Esophagus squamous epithelium (tissue), 5 donors: Measurements from ENCODE around the gene GPRIN2. TPM values are rescaled to one million over a fixed set of nuclear protein-coding genes. Genes with fewer than 3 reads are reported as not detected.

ENCODE experiments used
- DNase-seq: peaks from one replicate; lab custom pipeline; 2025; lab: John Stamatoyannopoulos, UW
- H3K27ac ChIP-seq, 4 donors: fragments of 200-600 bp; sonication (generic); one replicate each; pipeline ENCODE4 v1.5.1; 2016 to 2019; ENCODE audit warnings: mild to moderate bottlenecking in 1 of 4
- H3K27me3 ChIP-seq, 4 donors: fragments of 200-600 bp; sonication (generic); 1 replicate in 3 of 4; 2 replicates in 1 of 4; pipeline versions ENCODE4 v1.5.1 to v1.6.0; 2017 to 2021; ENCODE audit warnings: antibody characterized with exemption in 1 of 4
- H3K36me3 ChIP-seq, 3 donors: fragments of 200-600 bp; sonication (generic); one replicate each; pipeline ENCODE4 v1.5.1; 2016 to 2019
- H3K4me1 ChIP-seq, 3 donors: fragments of 200-600 bp; sonication (generic); one replicate each; pipeline ENCODE4 v1.5.1; 2017 to 2019
- H3K4me3 ChIP-seq, 4 donors: fragments of 200-600 bp; sonication (generic); 1 replicate in 3 of 4; 2 replicates in 1 of 4; pipeline ENCODE4 v1.5.1; 2016 to 2019; ENCODE audit warnings: mild to moderate bottlenecking in 2 of 4, moderate library complexity in 1 of 4
- H3K9me3 ChIP-seq, 3 donors: fragments of 200-600 bp; sonication (generic); one replicate each; pipeline ENCODE4 v1.5.1; 2016 to 2019
- CTCF ChIP-seq, 6 experiments: fragments of 450-650 bp in 4 of 6; fragments of 200-600 bp in 2 of 6; sonication (generic) in 2 of 6; IDR thresholded peaks; one replicate each; pipeline ENCODE4 v1.5.1; 2016 to 2019; ENCODE audit warnings: antibody characterized with exemption in 6 of 6, mild to moderate bottlenecking in 4 of 6, moderate library complexity in 4 of 6
- POLR2A ChIP-seq, 4 donors: fragments of 450-650 bp; IDR thresholded peaks; one replicate each; pipeline ENCODE4 v1.6.1; 2017; ENCODE audit warnings: antibody characterized with exemption in 4 of 4, mild to moderate bottlenecking in 4 of 4, moderate library complexity in 3 of 4
- WGBS, 2 donors: methylation state at CpG; one replicate each; pipeline ENCODE4 v1.1.5; 2018; 5-methylcytosine and 5-hydroxymethylcytosine counted together
- intact Hi-C: fragments of 100-400 bp; cut with DNase I; formaldehyde crosslinking; loops from one replicate; pipeline ENCODE4 v1.15.0; 2022
- total RNA-seq, 4 donors: library from RNA; depleted of rRNA; stranded (reverse); fragments of >200 nt; gene quantifications; one replicate each; pipeline ENCODE4 v1.1.0, GENCODE V29; 2016
- donor health status: DM: yes; HTN: yes; CAD: no.

Gene GPRIN2
- total RNA-seq, 4 donors from 2014 or later: 7.6 to 8.3 (median 8.1) TPM

DNA sequence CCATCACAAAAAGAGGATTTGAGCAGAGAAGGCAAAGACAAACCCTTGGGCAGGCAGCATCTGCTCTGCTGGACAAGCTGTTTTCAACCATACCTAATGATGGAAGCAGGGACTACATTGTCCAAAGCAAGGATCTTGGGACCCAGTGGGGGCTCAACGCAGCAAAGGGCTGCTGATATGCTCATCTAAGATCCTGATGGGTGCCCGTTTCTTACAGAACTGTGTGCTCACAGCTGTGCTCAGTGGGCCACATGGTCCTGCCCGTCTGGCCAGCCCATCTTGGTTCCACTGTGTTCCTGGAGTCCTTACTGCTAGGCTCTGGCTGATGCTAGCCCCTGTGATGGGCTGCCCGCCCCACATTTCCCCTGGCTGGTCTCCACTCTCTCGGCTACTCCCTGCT is 36.1 kb downstream of the GPRIN2 start:
- H3K36me3 ChIP-seq: no peaks in the 10 kb centered on the region
- H3K9me3 ChIP-seq: no peaks in the 10 kb centered on the region
- DNase-seq: no peak
- H3K4me3 ChIP-seq: no peak overlapping the region
- no peak overlapping the region for H3K27ac ChIP-seq
- WGBS, 2 donors: 71 to 81% methylated on average over 5 of the region's 5 CpGs
- no peak for TF ChIP-seq POLR2A (IDR thresholded peaks at IDR 0.05)
- TF ChIP-seq CTCF (IDR thresholded peaks at IDR 0.05): no peak
- peaks cover 17 to 44% (median 17%) of the 10 kb centered on the region in 3 donors for H3K4me1 ChIP-seq
- H3K27me3 ChIP-seq: peaks cover 0 to 6% (median 0%) of the 10 kb centered on the region in 4 donors
- intact Hi-C loops: no loop called here

- intact Hi-C loops: no loop called here
- Histone ChIP-seq H3K36me3 (no peaks in the 10 kb centered on the region), H3K27ac (no peak overlapping the region), H3K4me3 (no peak overlapping the region), H3K9me3 (no peaks in the 10 kb centered on the region), H3K27me3 (peaks cover 0 to 6% (median 0%) of the 10 kb centered on the region in 4 donors), H3K4me1 (peaks cover 3 to 22% (median 4%) of the 10 kb centered on the region in 3 donors)
- DNase-seq: no peak
- WGBS, 2 donors: 81 to 87% methylated on average over 6 of the region's 6 CpGs
- TF ChIP-seq CTCF (IDR thresholded peaks at IDR 0.05) (no peak), POLR2A (IDR thresholded peaks at IDR 0.05) (no peak)
These were observed 38.3 kb downstream of the GPRIN2 start for GRCh38 chr10:46518028-46518725.

- Histone ChIP-seq H3K4me3 (no peak overlapping the region), H3K27me3 (peaks cover 0 to 6% (median 0%) of the 10 kb centered on the region in 4 donors), H3K4me1 (peaks cover 0 to 16% (median 0%) of the 10 kb centered on the region in 3 donors), H3K36me3 (no peaks in the 10 kb centered on the region), H3K27ac (no peak overlapping the region), H3K9me3 (no peaks in the 10 kb centered on the region)
- no peak for DNase-seq
- 61 to 76% methylated on average over 5 of the region's 5 CpGs for WGBS, 2 donors
- intact Hi-C loops: no loop called here
- TF ChIP-seq CTCF (IDR thresholded peaks at IDR 0.05): no peak
- TF ChIP-seq POLR2A (IDR thresholded peaks at IDR 0.05): no peak
These were observed 38.9 kb downstream of the GPRIN2 start for GRCh38 chr10:46517541-46517940.

- 52 to 53% methylated on average over 11 of the region's 11 CpGs for WGBS, 2 donors
- peaks cover 0 to 12% (median 0%) of the 10 kb centered on the region in 3 donors for H3K4me1 ChIP-seq
- H3K36me3 ChIP-seq: no peaks in the 10 kb centered on the region
- no peak overlapping the region for H3K27ac ChIP-seq
- no peak for TF ChIP-seq CTCF (IDR thresholded peaks at IDR 0.05)
- no peak for TF ChIP-seq POLR2A (IDR thresholded peaks at IDR 0.05)
- DNase-seq: no peak
- peaks cover 0 to 6% (median 0%) of the 10 kb centered on the region in 4 donors for H3K27me3 ChIP-seq
- H3K9me3 ChIP-seq: no peaks in the 10 kb centered on the region
- H3K4me3 ChIP-seq: no peak overlapping the region
- intact Hi-C loops: no loop called here
These were observed 39.6 kb downstream of the GPRIN2 start for GRCh38 chr10:46516660-46517416.

DNA sequence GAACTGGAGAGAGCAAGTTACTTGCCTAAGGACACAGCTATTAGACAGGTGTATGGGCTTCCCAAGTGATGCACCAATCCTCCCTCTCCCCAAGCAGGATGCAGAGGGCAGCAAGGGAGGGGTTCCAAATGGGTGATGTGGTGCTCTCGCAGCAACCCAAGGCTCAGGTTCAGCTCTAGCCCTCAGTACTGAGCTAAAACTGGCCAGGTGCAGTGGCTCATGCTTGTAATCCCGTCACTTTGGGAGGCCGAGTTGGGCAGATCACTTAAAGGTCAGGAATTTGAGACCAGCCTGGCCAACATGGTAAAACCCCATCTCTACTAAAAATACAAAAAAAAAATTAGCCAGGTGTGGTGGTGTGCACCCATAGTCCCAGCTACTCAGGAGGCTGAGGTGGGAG is 40.7 kb downstream of the GPRIN2 start:
- Histone ChIP-seq H3K27me3 (peaks cover 0 to 6% (median 0%) of the 10 kb centered on the region in 4 donors), H3K27ac (no peak overlapping the region), H3K36me3 (no peaks in the 10 kb centered on the region), H3K9me3 (no peaks in the 10 kb centered on the region), H3K4me1 (peaks cover 0 to 1% (median 0%) of the 10 kb centered on the region in 3 donors), H3K4me3 (no peak overlapping the region)
- WGBS, 2 donors: 78 to 93% methylated on average over 3 of the region's 3 CpGs
- TF ChIP-seq CTCF (IDR thresholded peaks at IDR 0.05) (no peak), POLR2A (IDR thresholded peaks at IDR 0.05) (no peak)
- no peak for DNase-seq
- intact Hi-C loops: no loop called here
